NOMO-1 (cell line): ENCODE data around the gene MARK2.
A peak's percentile ranks its signal among the peaks of the same experiment; 100 is the strongest.

Experiments
- DNase-seq, 2 experiments: peaks; one replicate each; lab custom pipeline; 2025; ENCODE audit not compliant: unreplicated experiment in 2 of 2; lab: John Stamatoyannopoulos, UW

Gene MARK2

DNA sequence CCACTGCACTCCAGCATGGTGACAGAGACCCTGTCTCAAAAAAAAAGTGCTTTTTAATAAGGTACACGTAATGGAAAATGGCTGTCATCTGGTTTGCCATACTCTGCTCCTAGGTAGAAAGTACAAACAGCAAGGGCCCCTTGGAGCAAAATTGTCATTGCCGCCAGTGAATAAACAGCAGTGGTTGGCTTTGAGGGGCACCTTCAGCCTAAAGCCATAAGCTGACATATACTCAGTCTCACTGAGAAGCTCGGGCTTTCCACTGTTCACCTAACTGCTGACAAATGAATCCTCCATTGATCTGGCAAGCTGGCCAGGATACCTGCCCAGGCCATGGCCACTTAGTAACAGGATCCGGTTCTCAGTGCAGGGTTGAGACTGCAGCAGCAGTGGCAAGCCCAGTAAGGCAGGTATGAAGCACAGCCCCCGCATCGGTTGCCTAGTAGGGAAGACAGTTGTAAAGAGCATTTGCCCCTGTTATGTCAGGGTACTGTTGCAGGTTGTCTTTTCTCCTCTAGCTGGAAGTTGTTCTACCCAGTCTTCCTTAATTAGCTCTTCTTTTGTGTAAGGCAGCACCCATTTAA, 38.8 kb downstream of the MARK2 start:
- DNase-seq: no peak

DNA sequence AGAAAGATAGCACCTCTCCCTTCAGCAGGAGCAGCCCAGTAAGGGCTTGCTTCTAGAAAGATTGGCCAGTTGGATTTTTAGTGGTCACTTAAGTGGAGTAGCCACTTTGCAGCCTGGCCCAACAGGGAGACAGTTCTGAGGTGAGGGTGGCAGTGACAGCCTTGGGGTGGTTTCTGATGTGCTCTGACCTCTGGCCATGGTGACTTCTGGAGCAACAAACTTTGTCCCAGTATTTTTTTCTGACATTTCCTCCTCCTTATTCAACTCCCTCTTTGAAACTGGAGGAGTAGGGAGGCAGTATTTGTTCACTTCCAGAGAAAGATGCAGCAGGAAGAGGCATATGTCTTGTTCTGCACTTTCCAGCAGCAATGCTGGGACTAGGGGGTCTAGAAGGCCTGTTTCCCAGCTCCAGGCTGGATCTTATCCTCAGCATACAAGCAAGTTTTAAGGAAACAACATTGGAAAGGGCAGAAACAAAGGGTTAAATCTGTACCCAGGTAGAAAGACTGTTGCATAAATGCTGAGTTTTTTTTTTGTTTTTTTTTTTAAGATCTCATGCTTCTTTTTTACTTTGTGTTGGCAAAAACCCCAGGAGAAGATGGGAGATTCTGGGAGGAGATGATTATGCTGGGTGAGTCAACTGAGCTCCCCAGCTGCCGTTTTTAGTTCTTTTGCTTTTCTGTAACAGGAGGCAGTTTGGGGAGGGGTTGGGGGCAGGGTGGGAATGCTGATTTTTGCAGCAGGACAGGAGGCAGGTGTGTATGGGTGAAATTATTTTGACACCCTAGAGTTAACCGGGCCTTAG, 40.9 kb downstream of the MARK2 start:
- no peak for DNase-seq

DNA sequence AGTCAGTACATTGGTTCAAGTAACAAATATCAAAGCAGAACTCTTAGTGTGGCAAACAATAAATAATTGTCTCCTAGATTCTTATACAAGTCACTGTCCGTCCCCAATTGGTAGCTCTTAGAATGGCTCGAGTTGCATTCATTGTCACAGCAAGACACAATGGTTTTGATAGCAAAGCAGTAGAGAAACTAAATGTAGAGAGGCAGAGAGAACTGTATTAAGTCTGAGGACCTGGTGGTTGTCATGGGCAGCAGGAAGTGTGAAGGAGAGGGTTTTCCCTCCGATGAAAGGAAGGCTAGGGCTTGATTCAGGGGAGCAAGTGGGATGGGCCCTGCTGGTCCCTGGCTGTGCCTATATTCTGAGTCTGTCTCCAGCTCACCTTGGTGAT, 41.5 kb downstream of the MARK2 start:
- no peak for DNase-seq

DNA sequence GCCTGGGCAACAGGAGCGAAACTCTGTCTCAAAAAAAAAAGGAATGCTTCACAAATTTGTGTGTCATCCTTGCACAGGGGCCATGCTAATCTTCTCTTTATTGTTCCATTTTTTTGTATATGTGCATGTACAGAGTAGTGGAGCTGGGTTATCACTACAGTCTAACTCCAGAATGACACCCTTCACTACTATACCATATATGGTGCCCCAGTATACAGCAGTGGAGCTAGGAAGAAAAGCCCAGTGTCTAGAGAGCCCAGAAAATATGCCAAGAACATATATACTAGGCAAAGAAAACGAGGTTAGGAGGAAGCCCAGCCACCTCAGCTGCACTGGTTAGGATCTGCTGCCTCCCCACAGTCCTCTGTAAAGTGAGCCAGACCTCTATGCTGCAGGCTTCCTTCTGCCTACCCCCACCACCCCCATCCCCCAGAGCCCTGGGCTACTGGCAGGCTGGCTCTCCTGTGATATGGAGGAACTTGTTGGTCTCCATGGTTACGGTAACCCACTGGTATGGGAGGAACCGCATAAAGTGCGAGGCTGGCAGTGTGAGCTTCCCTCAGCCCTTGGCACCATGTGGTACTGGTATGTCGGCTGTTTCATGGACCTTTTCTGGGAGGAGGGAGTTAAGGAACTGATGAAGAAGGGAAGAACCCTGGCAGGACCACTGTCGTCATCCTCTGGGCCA, 43.8 kb downstream of the MARK2 start:
- peak in 1 of 2 experiments; percentile 33 for DNase-seq

DNA sequence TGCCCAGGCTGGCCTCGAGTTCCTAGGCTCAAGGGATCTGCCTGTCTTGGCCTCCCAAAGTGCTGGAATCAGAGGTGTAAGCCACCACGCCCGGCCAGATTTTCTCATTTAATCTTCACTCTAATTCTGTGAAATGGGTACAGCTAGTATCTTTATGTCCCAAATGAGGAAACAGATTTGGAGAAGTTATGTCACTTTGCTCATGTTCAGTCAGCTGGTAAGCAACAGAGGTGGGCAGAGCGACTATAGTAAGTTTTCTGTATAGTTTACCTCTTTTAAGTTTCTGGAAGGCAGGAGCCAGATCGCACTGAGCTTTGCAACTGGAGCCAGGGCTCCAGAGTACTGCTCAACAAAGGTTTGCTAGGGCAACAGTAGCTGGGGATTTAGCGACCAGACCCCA, 44.9 kb downstream of the MARK2 start:
- no peak for DNase-seq

DNA sequence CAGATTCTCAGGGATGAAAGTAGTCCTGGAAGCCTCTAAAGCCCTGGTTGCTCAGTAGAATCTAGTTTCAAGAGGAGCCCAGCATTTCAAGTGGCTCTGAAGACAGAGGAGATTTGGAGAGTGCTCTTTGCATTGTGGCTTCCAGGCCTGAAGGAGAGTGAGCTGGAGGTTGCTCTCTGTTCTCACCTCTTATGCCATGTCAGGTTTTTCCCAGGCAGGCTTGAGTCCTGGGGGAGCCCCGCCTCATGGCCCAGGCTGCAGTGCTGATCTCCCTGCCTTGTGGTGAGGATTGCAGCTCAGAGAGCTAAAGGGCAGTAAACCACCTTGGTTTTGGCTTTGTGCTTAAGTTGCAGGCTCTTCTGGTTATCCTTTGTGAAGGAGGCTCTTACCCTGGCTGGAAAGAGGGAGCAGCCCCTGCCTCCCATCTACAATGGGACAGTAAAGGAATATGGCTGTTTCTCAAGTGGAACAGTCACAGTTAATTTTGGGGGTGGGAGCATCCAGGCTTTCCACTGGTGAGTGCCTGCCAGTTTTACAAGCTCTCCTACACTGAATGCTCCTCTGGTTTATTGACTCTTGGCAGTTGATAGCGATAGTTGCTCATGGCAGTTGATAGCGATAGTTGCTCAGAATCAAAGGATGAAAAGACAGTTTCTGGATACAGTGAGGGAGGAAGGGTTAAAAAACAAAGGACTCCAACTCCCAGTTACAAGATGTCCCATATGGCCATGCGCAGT, 45.5 kb downstream of the MARK2 start:
- DNase-seq: no peak

DNA sequence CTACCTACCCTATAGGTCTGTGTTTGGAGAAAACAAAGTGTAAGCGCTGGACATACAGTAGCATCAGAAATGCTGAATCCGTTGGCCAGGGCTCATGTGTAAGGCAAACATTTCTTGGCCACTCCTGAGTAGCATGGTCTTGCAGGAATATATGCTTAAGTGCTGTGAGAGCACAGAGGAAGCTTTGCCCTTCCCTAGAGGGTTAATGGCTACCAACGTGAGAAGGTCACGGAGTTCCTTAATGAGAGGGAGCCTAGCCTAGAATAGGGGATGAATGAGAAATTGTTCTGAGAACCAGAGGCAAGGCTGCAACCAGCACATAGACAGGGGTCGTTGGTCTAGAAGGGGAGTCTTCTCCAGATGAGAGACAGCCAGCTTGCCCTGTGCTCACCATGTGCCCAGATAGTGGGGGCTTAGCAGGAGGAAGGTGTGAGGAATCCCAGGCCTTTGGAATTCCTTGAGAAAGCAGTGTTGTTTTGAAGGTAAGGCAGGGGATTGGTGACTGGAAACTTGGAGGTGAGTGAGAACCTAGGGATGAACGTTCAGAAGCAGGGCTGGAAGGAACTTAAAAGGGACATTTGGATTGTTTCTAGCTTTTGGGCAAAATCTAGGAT, 48.6 kb downstream of the MARK2 start:
- no peak for DNase-seq

DNA sequence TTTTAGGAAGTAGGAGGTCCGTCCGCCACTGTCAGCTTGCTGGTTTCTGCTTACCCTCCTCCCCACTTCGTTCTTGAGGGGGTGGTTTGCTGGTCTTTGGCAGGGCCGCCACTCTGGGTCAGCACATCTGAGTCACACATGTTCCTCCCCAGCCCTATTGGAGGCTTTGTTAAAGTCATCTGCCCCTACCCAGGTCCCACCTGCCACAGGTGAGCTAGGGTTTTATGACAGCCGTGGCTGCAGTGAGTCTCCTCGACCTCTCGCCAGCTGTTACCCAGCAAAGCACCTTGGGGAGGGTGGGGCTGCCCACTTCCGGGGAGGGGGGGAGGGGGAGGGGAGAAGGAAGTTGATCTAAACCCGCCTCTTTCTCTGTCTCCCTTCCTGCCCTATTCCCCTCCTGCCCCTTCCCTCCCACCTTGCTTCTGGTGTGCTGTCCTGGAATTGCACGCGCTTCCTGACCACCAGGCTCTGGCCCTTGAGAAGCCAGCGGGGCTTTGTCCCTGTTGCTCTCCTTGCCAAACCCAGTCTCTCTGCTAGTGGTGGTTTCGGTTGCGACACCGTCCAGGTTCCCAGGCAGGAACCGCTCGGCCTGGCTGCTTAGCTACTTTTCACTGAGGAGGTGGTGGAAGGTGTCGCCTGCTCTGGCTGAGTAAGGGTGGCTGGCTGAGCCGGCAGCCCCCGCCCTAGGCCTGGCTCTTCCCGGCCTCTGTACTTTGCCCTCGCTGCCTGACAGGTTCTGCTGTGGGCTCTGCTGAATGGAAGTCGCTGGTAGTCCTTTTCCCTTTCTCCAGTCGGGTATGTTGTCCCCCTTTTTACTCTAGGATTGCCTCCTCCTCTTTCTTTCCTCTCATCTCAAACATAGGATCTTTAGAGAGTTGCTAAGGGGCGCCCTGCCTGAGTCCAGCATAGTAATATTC, 49.5 kb downstream of the MARK2 start:
- DNase-seq: peak; percentile 69 to 76

DNA sequence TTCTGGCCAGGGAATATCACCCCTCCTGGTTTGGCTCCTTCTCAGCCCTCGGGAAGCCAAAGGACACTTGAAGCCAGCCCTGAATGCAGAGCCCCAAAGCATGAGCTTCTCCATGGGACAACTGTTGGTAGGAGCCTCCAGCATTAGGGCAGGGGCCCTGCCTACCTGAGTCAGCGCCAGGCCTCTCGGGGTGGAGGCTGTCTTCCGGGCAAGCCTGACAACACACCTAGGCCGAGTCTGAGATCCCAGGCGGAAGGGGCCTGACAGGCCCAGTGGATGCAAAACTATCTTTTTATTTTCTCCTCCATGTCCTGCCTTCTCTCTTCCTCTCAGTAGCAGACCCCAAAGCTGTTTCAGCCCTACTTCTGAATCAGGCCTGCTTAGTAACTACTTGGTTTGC, 50.4 kb downstream of the MARK2 start:
- no peak for DNase-seq

DNA sequence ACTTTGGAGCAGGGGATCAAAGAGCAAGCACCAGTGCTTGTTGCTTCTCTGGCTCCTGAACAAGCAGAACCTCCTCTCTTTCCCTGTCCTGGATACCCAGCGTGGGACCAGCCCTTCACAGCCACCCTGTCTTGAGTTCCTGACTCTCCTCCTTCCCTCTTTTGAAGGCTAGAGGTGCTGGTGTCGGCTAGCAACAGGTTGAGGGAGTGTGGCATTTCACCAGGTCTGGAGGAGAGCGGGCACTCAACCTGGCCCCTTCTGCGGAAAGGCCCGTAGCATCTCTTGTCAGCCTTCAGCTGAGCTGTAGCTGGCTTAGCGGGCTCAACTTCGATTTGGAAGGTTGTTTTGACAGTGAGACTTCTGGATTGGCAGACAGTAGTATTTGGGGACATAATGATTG, 51.5 kb downstream of the MARK2 start:
- DNase-seq: no peak

DNA sequence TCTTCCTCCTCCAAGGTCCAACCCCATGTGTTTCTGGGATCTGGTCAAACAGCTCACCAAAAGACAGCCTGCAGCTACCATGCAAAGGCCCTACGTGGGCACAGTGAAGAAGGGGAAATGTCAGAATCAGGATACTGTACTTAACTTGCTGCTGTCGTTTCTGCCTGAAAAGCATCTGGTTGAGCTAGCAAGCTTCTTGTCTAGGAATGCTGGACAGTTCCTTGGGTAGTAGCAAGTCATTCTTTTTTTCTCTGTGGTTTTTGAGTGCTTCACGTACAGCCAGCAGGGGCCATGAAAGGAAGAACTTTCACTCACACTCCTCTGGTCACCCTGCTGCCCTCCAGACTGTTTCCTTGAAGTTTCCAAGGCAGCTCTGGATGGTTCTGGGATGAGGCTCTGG, 53.3 kb downstream of the MARK2 start:
- DNase-seq: no peak

DNA sequence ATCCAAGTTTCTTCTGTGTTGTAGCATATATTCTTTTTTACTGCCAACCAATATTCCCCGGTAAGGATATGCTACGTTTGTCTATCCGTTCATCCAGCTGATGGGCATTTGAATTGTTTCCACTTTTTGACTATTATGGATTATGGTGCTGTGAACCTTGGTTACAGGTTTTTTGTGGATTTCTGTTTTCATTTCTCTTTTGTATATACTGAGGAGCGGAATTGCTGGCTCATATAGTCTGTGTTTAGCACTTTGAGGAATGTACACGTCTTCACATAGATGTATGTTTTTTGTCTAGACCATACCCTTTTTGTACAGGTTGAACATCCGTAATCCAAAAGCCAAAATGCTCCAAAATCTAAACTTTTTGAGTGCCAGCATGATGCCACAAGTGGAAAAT, 54.4 kb downstream of the MARK2 start:
- no peak for DNase-seq

DNA sequence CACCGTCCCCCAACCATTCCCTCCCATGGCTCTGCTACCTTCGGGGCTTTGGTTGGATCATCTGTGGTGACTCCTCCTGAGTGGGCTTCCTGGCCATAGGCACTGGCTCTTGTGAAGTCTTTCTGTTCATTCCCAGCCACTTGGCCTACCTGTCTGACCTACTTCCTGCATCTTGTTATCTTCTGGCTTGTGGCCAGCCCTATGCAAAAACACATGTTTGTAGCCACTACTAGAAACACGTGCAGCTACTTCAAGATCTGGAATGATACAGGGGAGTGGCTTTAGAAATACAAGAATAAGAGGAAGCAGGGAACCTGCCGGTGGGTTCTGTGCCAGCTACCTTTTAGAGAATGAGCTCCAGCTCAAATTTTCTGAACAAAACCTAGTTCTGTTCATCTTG, 57.2 kb downstream of the MARK2 start:
- no peak for DNase-seq

DNA sequence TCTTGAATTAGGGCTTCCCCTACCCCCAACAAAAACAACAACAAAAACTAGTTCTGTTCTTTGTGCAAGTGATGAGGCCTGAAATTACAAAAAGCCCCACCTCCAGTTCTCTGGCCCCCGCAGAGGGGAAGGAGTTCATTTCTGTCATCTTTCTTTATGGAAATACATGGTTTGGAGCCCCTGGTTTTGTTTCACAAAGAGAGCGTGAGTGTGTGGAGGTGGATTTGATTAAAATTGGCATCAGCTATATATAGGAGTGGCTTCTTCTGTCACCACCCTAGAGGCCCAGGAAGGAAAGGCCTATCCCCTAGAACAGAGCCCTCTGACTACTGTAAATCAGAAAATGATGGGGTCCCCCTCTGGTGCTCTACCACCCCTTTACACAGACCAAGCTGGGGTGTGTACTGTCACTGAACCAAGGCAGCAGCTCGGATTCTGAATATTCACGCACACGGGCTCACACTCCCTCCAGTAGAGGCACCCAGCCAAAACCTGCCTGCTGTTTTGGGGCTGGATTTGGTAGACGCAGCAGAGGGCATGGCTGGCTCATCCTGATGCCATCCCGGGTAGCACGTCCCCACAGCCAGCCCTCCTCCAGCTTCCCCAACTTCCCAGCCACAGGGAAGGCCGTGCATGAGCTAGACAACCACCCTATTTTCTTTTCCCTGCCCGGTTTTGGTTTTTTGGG, 58.7 kb downstream of the MARK2 start:
- no peak for DNase-seq

DNA sequence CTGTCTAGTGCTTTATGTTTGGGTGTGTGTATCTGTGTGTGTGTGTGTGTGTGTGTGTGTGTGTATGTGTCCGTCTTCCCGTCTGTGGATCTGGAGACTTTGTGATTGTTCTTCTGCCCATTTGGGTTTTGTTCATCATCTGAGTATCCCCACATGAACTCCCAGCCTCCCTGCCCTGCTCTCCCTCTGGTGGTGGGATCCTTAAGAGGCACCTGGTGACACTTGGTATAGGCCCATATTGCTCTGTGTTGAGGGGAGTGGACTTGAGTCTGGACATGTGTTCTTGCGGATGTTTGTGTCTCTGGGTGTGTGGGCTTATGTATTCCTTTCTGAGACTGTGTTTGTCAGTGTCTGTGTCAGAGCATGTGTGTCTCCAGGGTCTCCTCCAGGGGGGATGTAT, 62.8 kb downstream of the MARK2 start:
- no peak for DNase-seq

DNA sequence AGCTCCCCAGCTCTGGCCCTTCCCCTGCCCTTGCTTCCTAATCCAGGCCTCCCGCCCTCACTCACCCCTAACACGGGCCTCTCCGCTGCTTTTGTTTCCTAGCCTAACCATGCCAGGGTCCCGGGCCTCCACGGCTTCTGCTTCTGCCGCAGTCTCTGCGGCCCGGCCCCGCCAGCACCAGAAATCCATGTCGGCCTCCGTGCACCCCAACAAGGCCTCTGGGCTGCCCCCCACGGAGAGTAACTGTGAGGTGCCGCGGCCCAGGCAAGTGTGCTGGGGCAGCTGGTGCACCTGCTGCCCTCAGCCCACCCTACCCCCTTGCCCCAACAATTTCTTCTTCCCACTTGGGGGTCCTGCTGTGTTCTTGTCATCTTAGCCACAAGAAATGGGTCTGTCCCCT, 65.0 kb downstream of the MARK2 start:
- no peak for DNase-seq

DNA sequence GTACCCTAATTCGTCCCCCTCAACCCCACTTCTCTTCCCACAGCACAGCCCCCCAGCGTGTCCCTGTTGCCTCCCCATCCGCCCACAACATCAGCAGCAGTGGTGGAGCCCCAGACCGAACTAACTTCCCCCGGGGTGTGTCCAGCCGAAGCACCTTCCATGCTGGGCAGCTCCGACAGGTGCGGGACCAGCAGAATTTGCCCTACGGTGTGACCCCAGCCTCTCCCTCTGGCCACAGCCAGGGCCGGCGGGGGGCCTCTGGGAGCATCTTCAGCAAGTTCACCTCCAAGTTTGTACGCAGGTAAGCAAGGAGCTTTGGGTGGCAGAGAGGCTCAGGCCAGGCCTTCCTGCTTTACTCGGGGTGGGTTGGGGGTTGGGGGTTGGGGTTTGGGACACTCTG, 65.8 kb downstream of the MARK2 start:
- no peak for DNase-seq

DNA sequence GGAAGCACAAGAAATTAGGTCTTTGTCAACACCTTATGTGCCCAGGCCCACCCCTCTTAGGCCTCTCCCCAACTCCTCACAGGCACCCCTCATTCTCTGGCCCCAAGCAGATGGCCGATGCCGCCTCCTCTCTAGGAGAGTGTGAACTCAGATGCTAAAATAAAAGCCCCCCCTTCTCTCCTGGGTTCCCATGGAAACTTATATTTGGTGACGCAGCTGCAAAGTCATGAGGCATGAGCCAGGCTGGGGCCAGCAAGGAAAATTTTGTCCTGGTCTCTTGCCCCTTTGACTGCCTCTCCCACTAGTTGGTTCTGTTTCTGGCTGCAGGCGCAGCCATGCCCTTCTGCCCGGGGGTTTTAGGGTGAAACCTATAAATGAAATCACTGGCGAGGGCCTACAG, 66.3 kb downstream of the MARK2 start:
- DNase-seq: no peak

DNA sequence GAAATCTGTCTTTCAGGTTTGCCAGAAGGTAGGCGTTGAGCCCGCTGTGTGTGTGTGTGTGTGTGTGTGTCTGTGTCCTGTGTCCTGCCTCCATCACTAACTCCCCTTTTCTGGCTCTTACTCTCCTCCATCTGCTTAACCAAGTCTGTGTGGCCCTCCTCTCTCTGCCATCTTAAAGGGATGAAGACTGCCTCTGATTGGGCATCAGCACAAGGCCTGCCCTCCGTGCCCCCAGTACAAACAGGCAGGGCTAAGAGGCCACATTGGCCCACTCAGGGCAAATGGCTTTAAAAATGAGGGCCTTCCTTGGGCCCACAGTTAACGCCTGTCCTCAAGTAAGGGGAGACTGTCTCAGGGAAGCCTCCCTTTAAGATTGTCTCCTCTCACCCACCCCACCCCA, 67.2 kb downstream of the MARK2 start:
- DNase-seq: no peak
